T-helper 22 cell (primary cell): ENCODE results near the gene LRP1.

Experiments
- DNase-seq: peaks from one replicate; pipeline ENCODE4 v3.0.0-alpha.2; 2020; ENCODE audit warnings: low read depth

The LRP1 gene

DNA sequence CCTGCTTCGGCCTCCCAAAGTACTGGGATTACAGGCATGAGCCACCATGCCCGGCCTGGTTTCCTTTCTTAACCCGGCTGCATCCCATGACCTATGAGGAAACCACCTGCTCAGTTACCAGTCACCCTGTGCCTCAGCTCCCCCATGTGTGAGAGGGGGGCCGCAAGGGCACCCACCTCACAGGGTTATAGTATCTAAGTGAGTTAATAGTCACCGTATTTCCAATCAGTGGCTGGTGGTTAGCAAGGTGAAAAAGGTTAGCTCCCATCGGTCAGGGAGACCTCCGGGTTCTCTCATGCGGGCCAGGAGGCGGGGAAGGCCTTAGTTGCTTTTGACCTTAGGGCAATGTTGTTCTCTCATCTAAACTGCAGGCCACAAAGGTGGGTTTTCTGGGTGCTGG, 6.7 kb downstream of the LRP1 start:
- no peak for DNase-seq

DNA sequence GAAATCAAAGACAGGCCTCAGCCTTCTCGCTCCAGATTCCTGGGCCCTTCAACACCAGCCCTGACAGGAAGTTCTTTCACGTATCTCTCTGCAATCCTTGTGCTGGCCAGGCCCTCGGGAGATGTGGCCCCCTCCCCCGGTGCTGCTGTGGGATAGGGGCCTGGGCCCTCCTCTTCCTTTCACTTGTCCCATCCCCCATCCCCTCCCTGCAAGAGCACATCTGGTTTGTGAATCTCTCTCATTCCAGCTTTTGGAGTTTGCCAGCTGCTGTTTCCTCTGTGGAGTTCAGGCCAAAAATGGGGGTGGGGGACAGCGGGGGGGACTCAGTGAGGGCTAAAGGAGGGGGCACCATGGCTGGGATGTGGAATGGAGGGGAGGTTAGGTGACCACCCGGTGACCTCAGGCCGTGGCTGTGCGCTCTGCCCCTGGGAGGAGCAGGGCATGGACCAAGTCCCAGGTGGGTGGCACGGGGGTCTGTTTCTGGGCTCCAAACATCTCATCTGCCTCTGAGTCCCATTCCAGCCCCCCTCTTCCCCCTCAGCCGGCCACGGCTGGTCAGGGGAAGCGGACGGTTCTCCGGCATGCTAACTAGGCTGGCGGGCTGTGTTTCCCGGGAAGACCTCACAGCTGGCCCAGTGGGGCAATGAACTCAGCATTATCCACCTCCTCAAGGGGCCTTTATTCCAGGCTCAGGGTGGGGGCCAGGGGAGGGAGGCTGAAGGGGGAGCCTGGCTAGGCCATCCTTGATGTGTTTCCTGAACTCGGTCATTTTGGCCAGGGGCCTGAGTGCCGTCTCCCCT, 7.4 kb downstream of the LRP1 start:
- DNase-seq: no peak

DNA sequence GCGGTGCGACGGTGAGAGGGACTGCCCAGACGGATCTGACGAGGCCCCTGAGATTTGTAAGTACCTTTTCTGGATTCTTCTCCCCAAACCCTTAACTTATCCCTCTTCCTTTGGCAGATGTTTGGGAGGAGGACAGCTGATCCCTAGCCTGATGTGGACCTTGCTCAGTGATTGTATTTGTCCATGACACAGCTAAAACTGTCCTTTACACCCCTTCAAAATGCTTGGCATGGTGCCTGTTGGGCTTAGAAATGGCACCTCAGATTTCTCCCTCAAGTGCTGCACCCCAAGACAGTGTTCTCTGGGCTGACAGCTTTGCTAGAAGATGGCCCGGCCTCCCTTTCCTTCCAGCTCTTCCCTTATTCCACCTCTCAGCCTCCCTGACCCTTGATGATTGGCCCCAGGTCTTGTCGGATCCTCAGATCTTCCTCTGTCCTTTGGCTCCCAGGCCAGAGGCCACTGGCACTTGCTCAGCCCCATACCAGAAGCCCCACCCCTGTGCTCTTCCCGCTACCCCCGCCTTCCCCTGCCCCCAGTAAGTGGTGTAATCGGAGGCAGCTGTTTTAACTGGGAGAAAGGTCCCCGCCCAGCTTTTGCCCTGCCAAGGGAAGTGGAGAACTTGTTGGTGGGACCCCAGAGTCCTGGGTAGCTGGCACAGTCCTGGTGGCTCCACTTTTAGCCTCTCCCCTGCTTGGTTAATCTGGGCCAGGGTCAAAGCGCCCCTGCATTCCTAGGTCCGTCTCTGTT, 10.4 kb downstream of the LRP1 start:
- no peak for DNase-seq

DNA sequence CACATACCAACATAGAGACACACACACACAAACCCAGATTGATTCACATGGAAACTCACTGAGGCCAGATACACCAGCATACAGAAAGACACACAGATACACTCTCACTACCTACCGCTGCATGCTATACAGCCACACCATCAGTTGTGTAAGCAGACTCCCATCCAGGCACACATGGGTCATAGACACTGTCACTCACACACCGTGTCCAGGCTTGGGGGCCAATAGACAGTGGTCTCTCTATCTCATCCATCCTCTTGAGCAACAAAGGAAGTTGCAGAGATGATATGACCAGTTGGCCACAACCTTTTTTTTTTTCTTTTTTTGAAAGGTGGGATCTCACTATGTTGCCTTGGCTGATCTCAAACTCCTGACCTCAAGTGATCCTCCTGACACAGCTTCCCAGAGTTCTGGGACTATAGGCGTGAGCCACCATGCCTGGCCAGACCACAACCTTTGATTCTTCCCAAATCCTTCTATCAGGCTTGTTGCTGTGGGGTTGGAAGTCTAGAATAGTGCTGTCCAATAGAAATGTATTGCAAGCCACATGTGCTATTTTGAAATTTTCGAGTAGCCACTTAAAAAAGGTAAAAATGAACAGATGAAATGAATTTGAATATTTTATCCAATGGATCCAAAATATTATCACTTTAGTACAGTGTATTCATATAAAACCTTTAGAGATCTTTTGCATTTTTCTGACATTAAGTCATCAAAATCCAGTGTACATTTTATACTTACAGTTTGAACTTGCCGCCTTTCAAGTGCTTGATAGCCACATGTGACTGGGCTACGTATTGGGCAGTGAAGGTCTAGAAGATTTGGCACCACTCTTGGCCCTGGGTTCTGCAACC, 11.7 kb downstream of the LRP1 start:
- no peak for DNase-seq

DNA sequence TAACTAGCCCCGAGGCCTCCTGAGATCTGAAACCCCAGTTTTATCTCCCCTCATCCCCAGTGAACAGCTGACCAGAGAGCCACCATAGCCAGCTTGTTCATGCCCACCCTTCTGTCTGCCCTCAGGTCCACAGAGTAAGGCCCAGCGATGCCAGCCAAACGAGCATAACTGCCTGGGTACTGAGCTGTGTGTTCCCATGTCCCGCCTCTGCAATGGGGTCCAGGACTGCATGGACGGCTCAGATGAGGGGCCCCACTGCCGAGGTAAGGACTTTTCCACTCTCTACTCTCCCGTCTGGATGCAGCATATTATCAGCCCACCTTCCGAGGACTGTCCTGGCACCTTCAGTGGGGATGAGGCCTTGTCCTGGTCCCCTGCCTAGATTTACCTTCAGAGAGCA, 13.0 kb downstream of the LRP1 start:
- no peak for DNase-seq

DNA sequence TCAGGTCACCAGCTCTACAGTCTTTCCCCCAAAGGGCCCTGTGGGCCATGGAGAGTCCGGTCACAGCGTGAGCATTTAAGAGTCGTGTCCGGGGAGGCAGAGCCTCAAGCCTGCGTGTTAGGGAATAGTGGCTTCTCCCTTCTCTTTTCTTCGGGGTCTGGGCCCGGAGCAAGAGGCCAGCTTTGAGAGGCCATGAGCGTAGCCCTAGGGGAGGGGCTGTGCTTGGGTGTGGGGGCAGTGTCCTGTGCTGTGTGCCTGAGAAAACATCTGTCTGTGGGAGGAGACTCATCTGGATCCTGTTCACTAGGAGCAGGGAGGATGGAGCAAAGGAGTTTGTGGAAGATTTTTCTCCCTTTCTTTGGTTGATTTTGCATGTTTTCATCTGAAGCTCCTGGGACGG, 13.8 kb downstream of the LRP1 start:
- no peak for DNase-seq

DNA sequence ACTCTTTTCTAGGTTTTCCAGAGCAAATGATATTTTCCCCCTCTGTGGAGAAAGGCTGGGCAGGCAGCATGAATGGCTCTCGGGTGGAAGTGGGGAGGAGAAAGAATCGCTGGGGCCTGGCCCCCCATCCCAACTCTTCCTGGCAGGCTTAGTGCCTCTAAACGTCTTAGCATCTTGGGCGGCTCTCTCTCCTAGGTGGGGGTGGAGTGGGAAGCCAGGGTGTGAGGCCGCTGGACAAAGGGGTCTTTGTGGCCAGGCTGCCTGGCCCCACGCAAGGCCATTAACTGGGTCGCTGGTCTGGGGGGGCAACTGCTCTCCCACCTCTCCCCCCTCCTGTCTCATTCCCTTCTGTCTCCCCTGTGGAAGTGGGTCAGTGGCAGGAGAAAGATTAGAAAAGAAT, 14.4 kb downstream of the LRP1 start:
- no peak for DNase-seq

DNA sequence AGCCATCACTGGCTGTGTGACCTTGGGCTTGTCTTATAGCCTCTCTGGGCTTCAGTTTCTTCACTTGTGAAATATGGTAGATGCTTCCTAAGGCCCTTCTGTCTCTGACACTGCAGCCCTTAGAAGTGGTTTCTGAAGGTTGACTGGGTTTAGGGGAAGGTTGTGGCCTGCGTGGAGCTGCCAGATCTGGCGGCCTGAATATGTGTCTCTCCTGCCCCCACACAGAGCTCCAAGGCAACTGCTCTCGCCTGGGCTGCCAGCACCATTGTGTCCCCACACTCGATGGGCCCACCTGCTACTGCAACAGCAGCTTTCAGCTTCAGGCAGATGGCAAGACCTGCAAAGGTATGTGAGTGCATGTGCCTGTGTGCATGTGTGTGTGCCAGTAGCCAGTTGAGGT, 15.2 kb downstream of the LRP1 start:
- no peak for DNase-seq

DNA sequence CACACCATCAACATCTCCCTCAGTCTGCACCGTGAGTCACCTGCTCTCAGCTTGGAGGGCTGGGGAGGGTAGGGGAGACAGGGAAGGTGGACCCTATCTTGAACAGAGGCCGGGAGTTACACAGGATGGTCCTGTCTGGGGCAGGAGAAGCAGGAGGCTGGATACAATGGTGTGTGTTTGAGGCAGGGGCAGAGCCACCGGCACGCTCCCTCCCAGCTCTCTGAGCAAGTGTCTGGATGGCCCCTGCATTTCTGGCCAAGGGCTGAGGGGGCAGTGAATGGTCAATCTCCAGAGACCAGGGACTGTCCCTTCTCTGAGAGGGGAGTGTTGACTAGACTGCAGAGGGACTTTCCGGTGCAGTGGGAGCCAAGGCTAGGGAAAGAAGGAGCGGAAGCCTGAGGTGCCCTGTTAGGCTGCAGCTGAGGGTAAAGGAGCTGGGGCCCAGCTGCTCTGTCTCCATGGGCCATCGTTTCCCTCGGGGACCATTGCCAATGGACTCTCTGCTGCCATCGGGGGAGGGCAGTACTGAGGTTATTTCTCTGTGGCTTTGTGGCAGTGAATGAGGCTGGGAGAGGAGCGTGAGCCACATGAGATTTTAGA, 17.3 kb downstream of the LRP1 start:
- DNase-seq: no peak

DNA sequence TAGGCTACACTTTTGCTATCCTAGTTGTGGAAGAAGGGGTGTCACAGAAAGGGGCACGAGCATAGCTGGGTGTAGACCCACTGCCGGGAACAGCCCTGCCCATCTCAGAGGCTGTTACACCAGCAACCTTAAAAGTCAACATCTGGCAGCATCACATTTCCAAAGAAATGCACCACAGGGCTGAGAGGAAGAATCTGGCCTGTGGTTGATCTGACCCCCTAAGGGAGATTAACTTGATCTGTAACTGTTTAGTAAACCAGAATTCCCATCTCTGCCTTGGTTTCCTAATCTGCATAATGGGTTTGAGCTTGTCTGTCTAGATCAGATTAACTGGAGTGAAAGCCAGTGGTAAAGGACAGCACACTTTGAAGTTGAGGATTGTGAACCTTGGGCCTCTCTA, 17.8 kb downstream of the LRP1 start:
- DNase-seq: no peak

DNA sequence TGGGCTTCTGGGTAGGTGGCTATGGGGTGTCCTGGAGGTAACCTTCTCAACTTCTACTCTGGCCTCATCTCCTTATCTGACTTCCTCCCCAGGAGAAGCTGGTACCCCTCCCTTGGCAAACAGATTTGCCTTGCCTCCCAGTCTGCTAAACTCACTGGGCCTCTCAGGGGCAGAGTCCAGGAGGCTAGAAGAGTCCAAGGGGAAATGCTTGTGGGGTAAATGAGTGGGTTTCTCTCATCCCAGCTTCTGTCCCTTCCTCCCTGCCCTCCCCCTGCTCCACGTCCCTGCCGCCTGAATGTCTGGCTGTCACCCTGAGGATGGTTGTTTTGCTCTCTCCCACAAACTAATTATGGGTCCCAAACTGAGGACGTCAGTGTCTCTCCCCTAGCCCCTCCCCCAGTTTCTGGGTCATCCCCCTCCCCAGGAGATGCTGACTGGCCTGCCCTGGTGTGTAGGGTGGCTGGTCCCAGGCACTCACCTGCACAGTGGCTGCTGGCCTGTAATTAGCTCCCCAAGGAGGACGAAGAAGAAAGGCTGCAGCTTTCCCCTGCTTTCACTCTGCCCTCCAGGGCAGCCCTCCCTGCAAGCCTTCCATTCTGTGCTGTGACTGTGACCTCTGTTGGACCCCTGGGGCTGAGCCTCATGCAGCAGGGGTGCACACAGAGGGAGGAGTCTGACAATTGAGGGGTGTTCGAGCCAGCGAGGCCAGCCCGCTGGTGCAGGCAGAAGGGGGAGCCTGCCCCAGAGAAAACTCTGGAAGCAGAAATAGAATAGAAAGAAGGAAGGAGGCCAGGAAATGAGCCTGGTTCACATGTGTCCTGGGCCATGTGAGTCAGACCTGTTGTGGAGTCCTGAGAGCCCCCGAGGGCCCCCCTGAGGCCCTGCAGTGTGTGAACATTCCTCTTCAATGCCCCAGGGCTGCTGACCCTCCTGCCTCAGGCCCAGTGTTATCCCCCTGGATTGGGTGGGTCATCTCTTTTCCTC, 19.0 kb downstream of the LRP1 start, which contains the start of gene LRP1-AS:
LRP1-AS (minus strand) TSS at position 659 of the 984 bp plus-strand sequence.
- no peak for DNase-seq

DNA sequence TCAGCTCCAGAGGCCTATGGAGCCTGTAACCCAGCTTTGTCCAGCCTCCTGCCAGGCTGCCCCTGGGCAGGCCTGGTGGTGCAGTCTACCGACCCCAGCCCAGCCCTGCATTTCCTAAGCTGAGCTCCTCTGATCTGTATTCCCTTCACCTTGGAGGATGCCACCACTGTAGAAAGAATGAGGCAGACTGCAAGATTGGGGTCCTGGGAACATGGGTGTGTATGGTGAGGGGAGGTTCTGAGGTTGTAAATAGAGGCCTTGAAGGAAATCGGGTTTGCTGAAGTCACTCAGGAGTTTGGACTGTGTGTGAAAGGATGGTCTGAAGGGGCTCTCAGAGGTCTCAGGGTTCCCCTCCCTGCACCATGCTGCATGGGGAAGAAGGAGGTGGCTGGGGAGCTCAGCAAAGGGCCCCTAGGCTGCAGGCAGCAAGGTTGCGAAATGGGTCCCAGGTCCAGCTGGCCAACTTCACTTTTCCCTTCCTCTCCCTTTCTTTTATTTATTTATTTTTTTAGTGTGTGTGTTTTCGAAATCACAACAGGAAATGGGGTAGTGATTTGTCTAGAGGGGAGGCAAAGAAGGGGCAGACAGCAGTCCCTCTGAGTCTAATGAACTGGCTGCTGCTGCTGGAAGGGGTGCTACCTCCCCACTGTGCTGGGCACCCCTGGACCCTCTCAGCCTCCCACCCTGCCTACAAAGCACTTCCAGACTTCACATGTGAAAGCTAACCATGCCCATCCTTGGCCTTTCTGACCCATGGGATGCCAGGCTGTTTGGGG, 20.4 kb downstream of the LRP1 start:
- DNase-seq: no peak

DNA sequence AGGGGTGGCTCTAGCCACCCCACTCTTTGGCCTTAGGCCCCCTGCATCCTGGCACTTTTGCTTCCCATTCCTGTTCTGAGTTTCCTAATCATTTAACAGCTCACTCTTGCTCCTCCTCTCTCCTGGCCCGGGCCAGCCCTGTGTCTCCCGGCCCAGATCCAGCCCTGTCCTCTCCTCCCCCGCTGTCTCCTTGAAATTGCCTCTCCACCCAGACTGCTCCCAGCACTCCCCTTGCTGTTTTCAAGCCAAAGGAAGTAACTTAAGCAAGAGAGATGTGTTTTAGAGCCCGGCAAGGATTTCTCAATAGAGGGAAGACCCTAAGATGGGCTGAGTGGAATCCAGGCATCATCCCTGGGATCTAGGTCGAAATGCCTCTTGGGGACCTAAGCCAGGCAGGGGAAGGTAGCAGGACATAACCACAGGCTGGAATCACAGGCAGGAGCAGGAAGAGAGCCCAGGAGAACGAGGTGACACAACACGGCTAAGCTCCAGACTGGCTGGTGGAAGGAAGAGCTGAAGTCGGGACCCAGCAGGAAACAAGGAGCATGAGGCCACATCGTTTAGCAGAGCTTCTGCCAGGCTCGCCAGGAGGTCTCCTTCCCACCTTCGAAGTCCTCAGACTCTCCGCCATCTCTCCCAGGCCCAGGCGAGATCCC, 21.1 kb downstream of the LRP1 start:
- DNase-seq: no peak

DNA sequence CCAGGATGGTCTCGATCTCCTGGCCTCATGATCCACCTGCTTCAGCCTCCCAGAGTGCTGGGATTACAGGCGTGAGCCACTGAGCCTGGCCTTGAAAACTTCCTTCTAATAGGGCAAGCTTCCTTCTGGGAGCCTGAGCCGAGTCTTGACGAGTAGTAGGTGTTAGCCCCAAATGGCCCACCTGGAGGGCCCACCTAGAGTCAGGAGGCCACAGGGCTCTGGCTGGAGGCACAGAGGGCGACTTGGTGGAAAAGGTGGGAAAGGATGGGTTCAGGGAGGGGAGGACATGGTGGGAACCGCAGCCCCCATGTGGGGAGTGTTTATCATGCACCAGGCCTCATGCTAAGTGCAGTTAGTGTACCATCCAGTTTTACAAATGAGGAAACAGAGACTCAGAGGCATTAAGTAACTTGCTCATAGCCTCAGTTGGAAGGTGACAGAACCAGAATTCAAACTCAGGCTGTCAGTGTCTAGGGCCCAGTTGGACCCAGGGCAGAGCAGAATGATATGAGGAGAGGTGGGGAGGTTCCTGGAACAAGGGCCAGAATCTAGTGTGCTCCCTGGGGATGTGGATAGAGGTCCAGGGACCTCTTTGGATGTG, 22.2 kb downstream of the LRP1 start:
- no peak for DNase-seq

DNA sequence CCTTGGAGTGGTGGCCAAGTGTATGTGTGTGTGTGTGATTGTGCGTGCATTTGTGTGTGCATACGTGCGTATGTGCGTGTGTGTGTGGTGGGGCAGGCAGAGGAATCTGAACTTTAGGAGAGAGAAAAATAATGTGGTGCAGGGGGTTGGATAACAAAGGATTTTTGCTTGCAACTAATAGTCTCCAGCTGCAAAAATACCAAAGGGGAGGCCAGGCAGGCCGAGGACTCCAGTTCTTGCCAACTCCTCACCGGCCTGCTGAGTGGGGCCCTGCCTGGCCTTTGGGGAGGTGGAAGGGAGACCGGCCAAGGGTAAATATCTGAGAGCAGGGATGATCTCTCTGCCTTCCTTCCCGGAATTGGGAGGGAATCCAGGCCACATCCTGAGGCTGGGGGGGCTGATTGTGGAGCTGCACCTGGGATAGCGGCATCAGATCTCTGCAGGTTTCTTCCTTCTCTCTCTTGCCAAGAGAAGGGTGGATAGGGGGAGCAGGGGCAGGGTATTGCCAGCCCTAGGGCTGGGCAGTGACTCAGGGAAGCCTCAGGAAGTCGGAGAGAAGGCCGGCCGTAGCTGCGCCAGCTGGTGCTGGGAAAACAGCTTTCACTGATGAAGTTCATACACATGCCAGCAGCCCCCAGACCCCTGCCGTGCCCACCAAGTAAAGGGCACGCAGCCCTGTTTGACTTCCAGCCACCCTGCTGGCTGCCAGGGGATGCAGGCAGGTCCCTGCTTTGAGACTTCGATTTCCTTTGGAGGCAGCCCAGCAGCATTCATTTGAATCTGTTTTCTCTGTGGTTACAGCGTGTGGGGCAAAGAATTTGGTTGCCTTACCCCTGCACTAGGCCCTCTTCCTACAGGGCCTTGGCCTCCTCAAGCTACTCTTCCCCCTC, 23.7 kb downstream of the LRP1 start:
- DNase-seq: no peak

DNA sequence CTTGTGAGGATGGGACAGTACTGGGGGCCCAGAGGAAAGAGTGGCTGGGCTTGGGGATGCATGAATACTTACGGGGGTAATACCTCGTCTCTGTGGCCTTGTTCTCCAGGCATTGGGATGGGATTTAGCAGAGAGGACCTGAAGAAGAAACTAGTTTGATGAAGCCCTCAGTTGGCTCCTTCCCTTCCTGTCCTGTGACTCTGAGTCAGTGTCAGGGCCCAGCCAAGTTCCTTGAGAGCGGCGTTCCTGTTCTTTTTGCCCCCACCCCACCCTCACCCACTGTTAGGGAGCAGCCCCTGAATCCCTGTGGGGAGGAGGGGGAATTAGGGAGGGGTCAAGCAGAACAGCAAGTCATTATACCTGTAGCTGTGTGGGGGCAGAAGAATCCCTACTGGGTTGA, 24.4 kb downstream of the LRP1 start:
- no peak for DNase-seq

DNA sequence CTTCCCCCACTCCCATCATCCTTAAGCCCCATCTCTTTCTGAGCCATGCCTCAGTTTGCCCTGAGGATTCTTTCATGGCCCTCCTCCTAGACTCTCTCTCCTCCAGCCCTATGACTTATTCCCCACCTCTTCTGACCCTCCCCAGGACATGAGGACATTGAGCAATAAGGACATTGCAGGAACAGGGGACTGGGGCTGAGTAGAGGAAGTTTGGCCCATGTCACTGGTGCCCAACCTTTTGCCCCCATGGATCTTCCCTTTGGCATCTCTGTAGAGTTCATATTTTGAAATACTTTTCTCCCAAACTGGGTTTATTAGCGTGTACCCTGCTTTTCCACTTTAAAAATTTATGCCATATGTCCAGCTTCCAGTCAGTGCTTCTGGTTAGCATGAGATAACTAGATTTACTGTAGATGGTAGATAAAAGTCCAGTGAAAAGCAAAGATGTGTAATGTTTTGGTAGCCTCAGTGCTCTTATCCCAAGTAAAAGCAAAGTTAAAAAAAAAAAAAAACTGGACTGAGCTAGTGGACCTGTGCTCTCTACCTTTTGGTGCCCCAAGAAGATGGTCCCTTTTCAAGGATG, 25.2 kb downstream of the LRP1 start:
- no peak for DNase-seq

DNA sequence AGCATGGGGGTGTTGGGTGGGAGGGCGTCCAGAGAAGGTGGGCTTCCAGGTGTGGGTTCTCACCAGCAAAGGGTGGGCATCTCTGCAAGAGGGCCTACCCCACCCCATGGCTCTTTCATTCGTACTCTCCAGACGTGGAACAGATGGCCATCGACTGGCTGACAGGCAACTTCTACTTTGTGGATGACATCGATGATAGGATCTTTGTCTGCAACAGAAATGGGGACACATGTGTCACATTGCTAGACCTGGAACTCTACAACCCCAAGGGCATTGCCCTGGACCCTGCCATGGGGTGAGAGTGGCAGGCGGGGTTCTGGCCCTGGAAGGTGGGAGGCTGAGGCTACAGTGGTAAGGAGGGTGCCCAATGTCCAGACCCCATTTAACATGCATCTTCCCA, 25.8 kb downstream of the LRP1 start:
- DNase-seq: no peak
